Nephron (organoid): ENCODE data around the gene ALK.

Experiments used
- H3K27ac Mint-ChIP-seq, 3 experiments: 2 replicates each; pipeline ENCODE4 v1.8.0; 2020; ENCODE audit warnings: mixed read lengths in 3 of 3, mild to moderate bottlenecking in 2 of 3, moderate library complexity in 1 of 3
- H3K27me3 Mint-ChIP-seq: 2 replicates; pipeline ENCODE4 v1.8.0; 2021; ENCODE audit warnings: low read depth, mild to moderate bottlenecking, moderate library complexity, mixed read lengths
- H3K36me3 Mint-ChIP-seq: 2 replicates; pipeline ENCODE4 v1.8.0; 2020; ENCODE audit warnings: low read depth, mixed read lengths
- H3K4me1 Mint-ChIP-seq: 2 replicates; pipeline ENCODE4 v1.8.0; 2020; ENCODE audit warnings: mixed read lengths
- H3K4me3 Mint-ChIP-seq, 3 experiments: 2 replicates each; pipeline ENCODE4 v1.8.0; 2020; ENCODE audit warnings: mild to moderate bottlenecking in 3 of 3, mixed read lengths in 3 of 3, moderate library complexity in 2 of 3
- H3K9me3 Mint-ChIP-seq: 2 replicates; pipeline ENCODE4 v1.8.0; 2020; ENCODE audit warnings: mixed read lengths
- CTCF ChIP-seq, 3 experiments: fragments of 200-600 bp; sonication (generic); IDR thresholded peaks; one replicate each; pipeline ENCODE4 v1.5.0; 2021; ENCODE audit warnings: antibody characterized with exemption in 3 of 3; ENCODE audit not compliant: unreplicated experiment in 3 of 3

The ALK gene

GRCh38 chr2:29382486-29382885, 538.9 kb downstream of the ALK start:
- Mint-ChIP-seq H3K36me3 (no peaks in the 10 kb centered on the region), H3K27me3 (peaks cover 25% of the 10 kb centered on the region), H3K27ac (peak overlapping the region in 1 of 3 experiments; percentile 34), H3K4me1 (peaks cover 15% of the 10 kb centered on the region), H3K9me3 (no peaks in the 10 kb centered on the region), H3K4me3 (no peak overlapping the region)
- no peak for TF ChIP-seq CTCF (IDR thresholded peaks at IDR 0.05; ENCODE audit: unreplicated experiment in 3 of 3)

GRCh38 chr2:29377788-29378187, 543.6 kb downstream of the ALK start:
- no peak for TF ChIP-seq CTCF (IDR thresholded peaks at IDR 0.05; ENCODE audit: unreplicated experiment in 3 of 3)
- H3K9me3 Mint-ChIP-seq: no peaks in the 10 kb centered on the region
- no peak overlapping the region for H3K27ac Mint-ChIP-seq
- no peaks in the 10 kb centered on the region for H3K4me1 Mint-ChIP-seq
- no peak overlapping the region for H3K4me3 Mint-ChIP-seq
- peaks cover 25% of the 10 kb centered on the region for H3K27me3 Mint-ChIP-seq
- H3K36me3 Mint-ChIP-seq: no peaks in the 10 kb centered on the region

- Mint-ChIP-seq H3K4me1 (no peaks in the 10 kb centered on the region), H3K27me3 (peaks cover 23% of the 10 kb centered on the region), H3K27ac (no peak overlapping the region), H3K4me3 (no peak overlapping the region), H3K9me3 (no peaks in the 10 kb centered on the region), H3K36me3 (no peaks in the 10 kb centered on the region)
- no peak for TF ChIP-seq CTCF (IDR thresholded peaks at IDR 0.05; ENCODE audit: unreplicated experiment in 3 of 3)
Measured at GRCh38 chr2:29376541-29376940, 544.8 kb downstream of the ALK start.

- no peak overlapping the region for H3K4me3 Mint-ChIP-seq
- peaks cover 22% of the 10 kb centered on the region for H3K27me3 Mint-ChIP-seq
- H3K9me3 Mint-ChIP-seq: no peaks in the 10 kb centered on the region
- H3K27ac Mint-ChIP-seq: no peak overlapping the region
- peaks cover 3% of the 10 kb centered on the region for H3K4me1 Mint-ChIP-seq
- TF ChIP-seq CTCF (IDR thresholded peaks at IDR 0.05; ENCODE audit: unreplicated experiment in 3 of 3): no peak
- no peaks in the 10 kb centered on the region for H3K36me3 Mint-ChIP-seq
Measured at GRCh38 chr2:29375843-29376242, 545.5 kb downstream of the ALK start.

GRCh38 chr2:29374823-29375222, 546.6 kb downstream of the ALK start:
- Mint-ChIP-seq H3K4me3 (no peak overlapping the region), H3K27me3 (peaks cover 16% of the 10 kb centered on the region), H3K36me3 (no peaks in the 10 kb centered on the region), H3K27ac (no peak overlapping the region), H3K4me1 (peaks cover 6% of the 10 kb centered on the region), H3K9me3 (no peaks in the 10 kb centered on the region)
- no peak for TF ChIP-seq CTCF (IDR thresholded peaks at IDR 0.05; ENCODE audit: unreplicated experiment in 3 of 3)

GRCh38 chr2:29373870-29374269, 547.5 kb downstream of the ALK start:
- H3K27ac Mint-ChIP-seq: no peak overlapping the region
- no peak for TF ChIP-seq CTCF (IDR thresholded peaks at IDR 0.05; ENCODE audit: unreplicated experiment in 3 of 3)
- H3K9me3 Mint-ChIP-seq: no peaks in the 10 kb centered on the region
- H3K36me3 Mint-ChIP-seq: no peaks in the 10 kb centered on the region
- H3K4me1 Mint-ChIP-seq: peaks cover 6% of the 10 kb centered on the region
- H3K4me3 Mint-ChIP-seq: no peak overlapping the region
- peaks cover 19% of the 10 kb centered on the region for H3K27me3 Mint-ChIP-seq
